KOPT-K1 (cell line): Measurements from ENCODE around the gene ZCCHC24.

ENCODE experiments used
- H3K27ac ChIP-seq: fragments of 200-600 bp; sonication (generic); 2 replicates; pipeline ENCODE4 v1.5.1; 2016; ENCODE audit warnings: antibody characterized with exemption, mild to moderate bottlenecking, low read depth, low read length; ENCODE audit not compliant: poor library complexity, severe bottlenecking
- H3K36me3 ChIP-seq: fragments of 200-600 bp; sonication (generic); 2 replicates; pipeline ENCODE4 v1.5.1; 2017; ENCODE audit warnings: antibody characterized with exemption, mild to moderate bottlenecking, low read length, moderate library complexity; ENCODE audit not compliant: insufficient read depth
- H3K9me3 ChIP-seq: fragments of 200-600 bp; sonication (generic); 2 replicates; pipeline ENCODE4 v1.5.1; 2017; ENCODE audit warnings: antibody characterized with exemption, low read length, mild to moderate bottlenecking; ENCODE audit not compliant: insufficient read depth, poor library complexity, severe bottlenecking

The ZCCHC24 gene

DNA sequence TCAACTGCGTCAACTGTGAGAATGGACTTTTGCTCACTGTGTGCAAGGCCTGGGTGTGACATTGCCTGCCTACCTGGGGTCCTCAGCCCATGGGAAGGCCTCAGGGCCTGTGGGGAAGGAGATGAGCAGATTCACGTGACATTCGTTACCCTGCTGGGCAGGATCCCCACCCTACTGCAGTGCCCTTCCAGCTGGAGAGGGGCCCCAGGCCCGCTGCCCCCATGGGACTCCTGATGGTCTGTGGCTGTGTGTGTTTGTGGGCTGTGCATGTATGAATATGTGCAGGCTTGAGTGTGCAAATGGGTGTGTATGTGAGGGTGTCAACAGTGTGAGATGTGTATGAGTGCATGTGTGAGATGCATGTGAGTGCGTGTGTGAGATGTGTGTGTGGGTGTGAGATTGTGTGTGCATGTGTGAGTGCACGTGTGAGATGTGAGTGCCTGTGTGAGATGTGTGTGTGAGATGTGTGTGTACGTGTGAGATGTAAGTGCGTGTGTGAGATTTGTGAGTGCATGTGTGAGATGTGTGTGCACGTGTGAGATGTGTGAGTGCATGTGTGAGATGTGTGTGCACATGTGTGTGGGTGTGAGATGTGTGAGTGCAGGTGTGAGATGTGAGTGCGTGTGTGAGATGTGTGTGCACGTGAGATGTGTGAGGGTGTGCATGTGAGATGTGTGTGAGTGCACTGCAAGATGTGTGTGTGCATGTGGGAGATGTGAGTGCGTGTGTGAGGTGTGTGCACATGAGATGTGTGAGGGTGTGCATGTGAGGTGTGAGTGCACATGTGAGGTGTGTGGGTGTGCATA, 68.5 kb downstream of the ZCCHC24 start:
- no peak overlapping the region for H3K27ac ChIP-seq
- no peaks in the 10 kb centered on the region for H3K9me3 ChIP-seq
- H3K36me3 ChIP-seq = no peaks in the 10 kb centered on the region

DNA sequence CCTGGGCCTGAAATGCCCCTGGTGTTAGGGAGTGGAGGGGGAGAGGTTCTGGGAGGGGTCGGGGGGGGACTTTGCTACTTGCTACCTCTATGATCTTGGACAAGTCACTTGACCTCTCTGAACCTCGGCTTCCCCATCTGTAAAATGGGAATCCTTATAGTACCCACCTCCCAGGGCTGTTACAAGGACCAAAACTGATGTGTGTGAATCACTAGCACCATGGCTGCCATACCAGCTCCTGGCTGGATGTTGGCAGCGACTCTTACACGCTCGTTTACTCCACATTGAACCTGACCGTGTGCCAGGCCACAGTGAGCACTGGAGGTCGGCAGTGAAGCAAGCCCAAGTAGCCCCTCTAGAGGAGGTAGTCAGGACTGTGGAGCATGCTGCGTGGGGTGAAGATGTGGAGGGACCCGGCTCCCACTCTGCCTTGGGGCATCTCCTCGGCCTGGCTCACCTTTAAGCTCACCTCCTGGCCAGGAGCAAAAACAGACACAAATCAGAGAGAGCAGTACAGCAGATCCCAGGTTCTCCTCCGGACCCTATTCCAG, 69.3 kb downstream of the ZCCHC24 start:
- H3K9me3 ChIP-seq = peaks cover 5% of the 10 kb centered on the region
- no peaks in the 10 kb centered on the region for H3K36me3 ChIP-seq
- no peak overlapping the region for H3K27ac ChIP-seq

DNA sequence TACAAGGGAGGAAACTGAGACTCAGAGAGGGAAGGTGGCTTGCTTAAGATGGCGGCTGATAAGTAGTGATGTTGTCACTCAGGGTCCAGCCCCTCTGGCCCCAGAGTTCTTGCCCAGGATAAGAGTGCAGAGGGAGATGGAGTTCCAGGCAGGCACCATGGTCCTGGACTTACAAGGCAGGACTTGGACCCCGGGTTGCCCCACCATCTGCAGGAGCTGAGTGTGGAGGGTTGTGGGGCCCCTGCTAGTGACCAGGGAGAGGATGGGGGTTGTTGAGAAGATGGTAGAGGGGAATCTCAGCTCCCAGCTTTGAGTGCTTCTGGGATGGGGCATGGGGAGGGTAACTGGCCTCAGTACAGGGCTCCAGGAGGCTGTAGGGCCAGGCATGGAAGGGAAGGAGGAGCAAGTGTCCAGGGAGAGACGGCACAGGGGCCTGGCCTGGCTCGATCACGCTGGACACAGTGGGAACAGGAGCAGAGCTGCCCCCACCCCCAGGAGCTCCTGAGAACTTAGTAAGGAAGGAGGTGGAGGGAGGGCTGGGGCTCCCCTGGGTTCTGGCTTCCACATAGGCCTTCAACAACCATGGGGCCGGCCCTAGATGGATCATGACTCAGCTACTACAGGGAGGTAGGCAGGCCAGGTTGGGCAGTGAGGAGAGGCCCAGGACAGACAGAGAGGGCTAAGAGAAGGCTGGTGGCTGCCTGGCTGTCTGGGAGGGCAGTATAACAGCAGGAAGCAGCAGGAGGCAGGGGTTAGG, 69.9 kb downstream of the ZCCHC24 start:
- peaks cover 6% of the 10 kb centered on the region for H3K9me3 ChIP-seq
- H3K27ac ChIP-seq = no peak overlapping the region
- H3K36me3 ChIP-seq = no peaks in the 10 kb centered on the region

DNA sequence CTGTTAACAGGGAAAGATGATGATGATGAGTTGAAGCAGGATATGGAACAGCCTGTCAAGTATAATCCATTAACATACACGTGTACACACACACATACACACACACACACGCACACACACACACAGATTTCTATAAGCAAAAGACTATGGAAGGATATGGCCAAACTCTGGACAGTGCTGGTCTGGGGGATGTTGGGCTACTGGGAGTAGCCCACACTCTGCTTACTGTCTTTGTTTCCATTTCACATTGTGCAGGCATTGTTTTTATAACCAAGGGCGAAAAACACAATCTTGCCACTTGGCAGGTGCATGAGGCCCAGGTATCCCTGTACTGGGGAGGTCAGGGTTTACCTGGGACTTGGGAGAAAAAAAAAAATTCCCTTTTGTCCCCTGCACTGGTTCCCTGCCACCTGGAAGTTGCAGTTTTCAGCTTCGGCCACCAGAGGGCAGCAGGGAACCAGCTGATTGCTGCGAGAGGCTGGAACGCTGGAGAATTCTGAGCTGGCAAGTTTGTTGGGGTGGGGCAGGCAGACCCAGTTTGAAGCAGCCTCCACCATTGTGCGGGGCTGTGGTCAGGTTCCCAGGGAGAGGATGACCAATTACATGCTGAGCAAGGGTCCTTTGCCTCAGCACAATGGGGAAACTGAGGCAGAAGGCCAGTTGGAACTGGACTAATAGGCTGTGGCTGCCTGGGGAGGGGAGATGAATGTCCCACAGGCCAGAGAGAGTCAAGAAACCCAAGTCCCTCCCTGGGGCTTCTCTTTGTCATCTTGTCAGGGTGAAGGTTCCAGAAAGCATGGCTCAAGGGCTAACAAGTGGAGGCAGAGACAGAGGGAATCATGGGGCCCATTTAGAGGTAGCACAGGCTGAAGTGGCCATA, 70.9 kb downstream of the ZCCHC24 start:
- Histone ChIP-seq H3K27ac (no peak overlapping the region), H3K9me3 (peaks cover 11% of the 10 kb centered on the region)

DNA sequence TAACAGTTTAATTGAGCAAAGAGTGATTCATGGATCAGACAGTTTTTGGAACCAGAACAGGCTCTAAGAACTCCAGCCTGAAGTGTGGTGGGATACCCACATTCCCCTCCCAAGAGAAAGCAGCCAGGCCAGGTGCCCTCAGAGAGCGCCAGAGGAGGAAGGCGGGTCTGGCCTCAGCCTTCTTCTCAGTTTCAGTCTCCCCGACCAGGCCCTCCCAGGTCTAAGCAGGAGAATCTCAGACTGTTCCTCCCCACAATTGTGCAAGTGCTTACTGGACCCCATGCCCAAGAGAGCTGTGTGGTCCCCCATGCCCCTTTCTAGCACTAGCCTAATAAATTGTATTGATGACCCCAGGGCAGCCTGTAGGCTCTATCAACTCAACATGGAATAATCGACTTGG, 72.6 kb downstream of the ZCCHC24 start:
- Histone ChIP-seq H3K9me3 (peaks cover 11% of the 10 kb centered on the region), H3K36me3 (no peaks in the 10 kb centered on the region), H3K27ac (no peak overlapping the region)

More for the DNA sequence above, 70.9 kb downstream of the ZCCHC24 start:
- no peaks in the 10 kb centered on the region for H3K36me3 ChIP-seq

DNA sequence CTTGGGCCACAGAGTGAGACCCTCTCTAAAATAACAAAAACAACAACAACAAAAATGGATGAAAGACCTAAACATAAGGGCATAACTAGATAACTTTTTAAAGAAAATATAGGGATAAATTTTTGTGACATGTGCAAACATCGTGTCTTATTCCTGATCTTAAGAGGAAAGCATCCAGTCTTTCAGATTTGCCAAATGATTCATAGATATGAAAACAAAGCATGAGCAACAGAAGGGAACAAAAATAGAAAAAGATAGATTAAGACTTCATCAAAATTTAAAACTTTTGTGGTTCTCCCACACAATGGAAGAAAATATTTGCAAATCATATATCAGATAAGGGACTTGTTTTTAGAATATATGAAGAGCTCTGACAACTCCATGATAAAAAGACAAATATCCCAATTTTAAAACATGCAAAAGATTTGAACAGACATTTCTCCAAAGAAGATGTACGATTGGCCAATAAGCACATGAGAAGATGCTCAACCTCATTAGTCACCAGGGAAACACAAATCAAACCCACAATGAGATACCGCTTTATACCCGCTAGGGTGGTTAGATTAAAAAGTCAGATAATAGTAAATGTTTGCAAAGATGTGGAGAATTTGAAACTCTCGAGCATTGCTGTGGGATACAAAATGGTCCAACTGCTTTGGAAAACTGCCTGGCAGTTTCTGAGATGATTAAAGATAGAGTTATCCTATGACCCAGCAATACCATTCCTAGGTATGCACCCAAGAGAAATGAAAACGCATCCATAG, 77.8 kb downstream of the ZCCHC24 start:
- Histone ChIP-seq H3K27ac (no peak overlapping the region), H3K36me3 (no peaks in the 10 kb centered on the region), H3K9me3 (peaks cover 11% of the 10 kb centered on the region)

DNA sequence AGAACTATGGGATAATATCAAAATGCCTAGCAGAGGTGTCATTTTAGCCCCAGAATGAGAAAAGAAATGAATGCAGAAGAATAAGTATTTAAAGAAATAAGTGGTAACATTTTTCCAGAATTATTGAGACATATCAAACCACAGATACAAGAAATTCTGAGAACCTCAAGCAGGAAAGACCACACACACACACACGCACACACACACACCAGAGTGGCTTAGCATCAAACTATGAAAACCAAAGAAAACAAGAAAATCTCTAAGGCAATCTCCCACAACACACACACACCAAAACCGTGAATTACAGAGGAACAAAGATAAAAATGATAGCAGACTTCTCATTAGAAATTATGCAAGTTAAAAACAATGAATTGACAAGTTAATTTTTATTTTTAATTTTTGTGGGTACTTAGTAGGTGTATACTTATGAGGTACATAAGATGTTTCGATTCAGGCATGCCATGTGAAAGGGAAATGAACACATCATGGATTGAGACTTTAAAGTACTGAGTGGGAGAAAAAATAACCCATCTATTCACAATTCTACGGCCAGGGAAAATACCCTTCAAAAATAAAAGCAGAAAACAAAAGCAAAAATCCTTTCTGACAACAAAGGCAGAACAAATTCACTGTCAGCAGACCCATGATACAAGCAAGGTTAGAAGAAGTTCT, 83.6 kb downstream of the ZCCHC24 start:
- no peaks in the 10 kb centered on the region for H3K9me3 ChIP-seq
- H3K36me3 ChIP-seq = peaks cover 10% of the 10 kb centered on the region

DNA sequence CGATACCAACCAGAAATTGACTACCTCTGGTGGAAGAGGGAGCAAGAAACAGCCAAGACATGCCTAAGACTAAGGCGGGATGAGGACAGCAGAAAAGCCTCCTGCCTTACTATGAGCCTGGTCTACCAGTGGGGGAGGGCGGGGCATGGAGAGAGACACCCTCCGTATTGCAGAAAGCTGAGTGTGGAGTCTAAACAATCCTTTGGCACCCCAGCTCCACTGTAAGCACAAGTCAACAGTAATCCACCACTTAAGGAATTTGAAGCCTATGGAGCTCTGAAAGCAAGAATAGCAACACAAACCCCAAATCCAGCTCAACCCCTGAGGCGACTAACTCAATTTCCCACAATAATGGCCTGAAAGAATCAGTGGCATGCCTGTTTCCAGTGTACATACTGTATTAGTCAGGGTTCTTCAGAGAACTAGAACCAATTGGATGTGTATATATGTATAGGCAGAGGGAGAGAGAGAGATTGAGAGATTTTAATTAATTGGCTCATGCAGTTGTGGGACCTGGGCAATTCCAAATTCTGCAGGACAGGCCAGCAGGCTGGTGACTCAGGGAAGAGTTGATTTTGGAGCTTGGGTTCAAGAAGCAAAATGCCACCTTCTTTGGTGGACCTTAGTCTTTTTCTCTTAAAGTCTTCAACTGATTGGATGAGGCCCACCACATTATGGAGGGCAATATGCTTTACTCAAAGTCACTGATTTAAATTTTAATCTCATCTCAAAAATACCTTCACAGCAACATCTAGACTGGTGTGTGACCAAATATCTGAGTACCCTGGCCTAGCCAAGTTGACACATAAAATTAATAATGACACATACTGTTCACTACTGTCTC, 84.7 kb downstream of the ZCCHC24 start:
- H3K36me3 ChIP-seq = peaks cover 21% of the 10 kb centered on the region
- no peak overlapping the region for H3K27ac ChIP-seq
- H3K9me3 ChIP-seq = no peaks in the 10 kb centered on the region

More for the DNA sequence above, 83.6 kb downstream of the ZCCHC24 start:
- H3K27ac ChIP-seq = no peak overlapping the region

DNA sequence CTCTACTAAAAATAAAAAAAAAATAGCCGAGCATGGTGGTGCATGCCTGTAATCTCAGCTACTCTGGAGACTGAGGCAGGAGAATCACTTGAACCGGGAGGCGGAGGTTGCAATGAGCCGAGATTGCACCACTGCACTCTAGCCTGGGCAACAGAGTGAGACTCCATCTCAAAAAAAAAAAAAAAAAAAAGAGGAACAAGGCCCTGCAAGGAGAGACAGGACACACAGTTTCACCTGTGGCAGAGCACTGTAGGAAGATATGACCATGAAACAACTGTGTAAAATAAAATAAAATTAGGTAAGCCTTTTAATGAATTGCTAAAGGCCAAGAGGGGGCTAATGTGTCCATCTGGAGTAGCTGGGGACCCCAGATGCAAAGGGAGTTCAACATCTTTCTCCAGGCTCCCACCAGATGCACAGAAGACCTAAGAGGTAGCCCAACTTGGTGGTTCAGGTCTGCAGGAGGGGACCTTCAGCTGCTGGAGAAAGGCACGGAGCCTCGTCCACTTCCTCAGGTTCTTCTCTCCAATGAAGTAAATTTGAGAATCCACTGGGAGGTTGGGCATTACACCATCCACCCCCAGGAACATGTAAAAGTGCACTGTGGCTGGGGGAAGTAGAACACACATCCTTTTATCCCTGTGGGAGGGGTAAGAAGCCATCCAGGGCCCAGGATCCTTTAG, 85.5 kb downstream of the ZCCHC24 start:
- H3K36me3 ChIP-seq = peaks cover 29% of the 10 kb centered on the region
- H3K9me3 ChIP-seq = no peaks in the 10 kb centered on the region
- no peak overlapping the region for H3K27ac ChIP-seq

DNA sequence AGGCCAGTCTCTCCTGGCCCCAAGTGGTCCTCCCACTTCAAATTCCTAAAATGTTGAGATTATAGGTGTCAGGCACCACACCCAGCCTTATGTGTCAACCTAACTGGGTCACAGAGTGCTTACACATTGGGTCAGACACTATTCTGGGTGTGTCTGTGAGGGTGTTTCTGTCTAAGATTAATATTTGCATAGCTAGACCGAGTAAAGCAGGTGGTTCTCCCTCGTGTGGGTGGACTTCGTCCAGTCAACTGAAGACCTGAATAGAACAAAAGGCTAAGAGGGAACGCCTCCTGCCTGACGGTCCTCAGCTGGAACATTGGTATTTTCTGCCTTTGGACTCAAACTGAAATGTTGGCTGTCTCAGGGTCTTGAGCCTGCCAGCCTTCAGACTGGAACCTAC, 86.6 kb downstream of the ZCCHC24 start:
- H3K36me3 ChIP-seq = peaks cover 40% of the 10 kb centered on the region
- H3K27ac ChIP-seq = no peak overlapping the region
- no peaks in the 10 kb centered on the region for H3K9me3 ChIP-seq

DNA sequence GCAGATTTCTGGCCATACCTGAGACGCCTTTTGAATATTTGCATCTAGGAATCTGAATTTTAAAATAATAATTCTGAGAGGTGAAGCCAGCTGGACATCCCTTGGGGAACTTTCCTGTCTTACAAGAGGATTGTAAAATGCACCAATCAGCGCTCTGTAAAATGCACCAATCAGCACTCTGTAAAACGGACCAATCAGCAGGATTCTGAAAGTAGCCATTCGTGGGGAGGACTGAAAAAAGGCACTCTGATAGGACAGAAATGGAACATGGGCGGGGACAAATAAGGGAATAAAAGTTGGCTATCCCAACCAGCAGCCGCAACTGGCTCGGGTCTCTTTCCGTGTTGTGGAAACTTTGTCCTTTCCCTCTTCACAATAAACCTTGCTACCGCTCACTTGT, 88.2 kb downstream of the ZCCHC24 start:
- no peaks in the 10 kb centered on the region for H3K9me3 ChIP-seq
- peaks cover 56% of the 10 kb centered on the region for H3K36me3 ChIP-seq
- H3K27ac ChIP-seq = no peak overlapping the region

DNA sequence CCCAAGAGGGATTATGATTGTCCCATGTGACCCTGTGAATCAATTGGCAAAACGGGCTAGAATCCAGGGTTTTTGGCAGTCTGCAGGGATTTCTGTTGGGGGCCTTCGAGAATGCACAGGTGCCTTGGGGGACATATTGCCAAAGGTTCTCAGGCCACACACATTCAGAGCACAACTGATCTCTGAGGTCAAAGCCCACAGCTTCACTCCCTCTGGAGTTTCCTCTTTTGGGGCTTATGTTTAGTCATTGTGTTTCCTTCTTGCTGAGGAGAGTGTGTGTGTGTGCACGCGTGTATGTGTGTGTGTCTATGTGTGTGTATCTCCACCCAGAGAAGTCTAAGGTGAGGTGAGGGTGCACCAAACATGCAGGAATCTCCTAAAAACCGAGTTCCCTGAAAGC, 89.3 kb downstream of the ZCCHC24 start:
- Histone ChIP-seq H3K36me3 (peaks cover 67% of the 10 kb centered on the region), H3K27ac (no peak overlapping the region), H3K9me3 (no peaks in the 10 kb centered on the region)
